ENCODE results near the gene WNT1. TPM values are rescaled to one million over a fixed set of nuclear protein-coding genes. Genes with fewer than 3 reads are reported as not detected.

Gene WNT1
- total and polyA plus RNA-seq, 2 donors (not counting 3 experiments of a cell fraction or from before 2014, with no cell fraction given) = not detected

DNA sequence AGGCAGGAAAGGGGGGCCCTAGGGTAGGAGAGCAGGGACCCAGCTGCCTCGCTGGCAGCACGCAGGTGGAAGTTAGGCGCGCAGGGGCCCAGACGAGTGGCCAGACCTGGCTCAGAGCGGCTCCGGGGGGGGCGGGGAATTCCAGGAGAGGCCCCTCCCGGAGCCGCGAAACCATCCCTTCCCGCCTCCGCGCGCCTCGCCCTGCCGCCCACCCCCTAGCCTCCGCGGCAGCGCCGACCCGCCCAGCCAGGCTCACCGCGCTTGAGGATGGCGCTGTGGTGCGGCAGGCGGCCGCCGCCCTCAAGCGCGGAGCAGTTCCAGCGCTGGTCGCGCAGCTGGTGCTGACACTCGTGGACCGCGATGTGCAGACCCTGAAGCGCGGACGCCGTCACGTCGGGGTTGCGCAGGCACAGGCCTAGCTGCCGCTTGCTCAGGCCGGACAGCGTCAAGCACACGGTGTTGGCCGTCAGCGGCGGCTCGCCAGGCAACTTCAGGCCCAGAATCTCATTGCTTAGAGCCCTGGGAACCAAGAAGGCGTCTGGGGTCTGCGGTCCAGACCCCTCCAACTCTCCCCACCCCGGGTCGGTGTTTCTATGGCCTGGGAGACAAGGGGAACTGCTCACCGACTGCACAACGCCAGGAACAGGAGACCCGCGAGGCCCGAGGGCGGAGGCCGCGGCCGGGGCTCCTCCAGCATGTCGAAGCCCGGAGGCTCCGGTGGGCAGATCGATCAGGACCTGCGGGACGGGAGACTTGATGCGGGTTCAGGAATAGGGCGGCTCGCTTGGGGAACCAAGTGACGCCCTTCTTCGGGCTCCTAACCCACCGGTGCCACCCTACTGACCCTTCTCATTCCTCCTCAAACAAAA is 8.1 kb upstream of the WNT1 start:
- TF ChIP-seq EZH2 (IDR thresholded peaks at IDR 0.05; ENCODE audit: borderline replicate concordance, low read depth, low read length, severe bottlenecking) = peak; percentile 93
- no peak for TF ChIP-seq JUN (IDR thresholded peaks at IDR 0.05; ENCODE audit: borderline replicate concordance, insufficient read depth, insufficient read length, low read depth)
- DNase-seq (ENCODE audit: low read depth, low spot score) = no peak
- no TSS peak for BruUV-seq (replicated peaks)
- intact Hi-C loops (cut with micrococcal nuclease) = no loop called here
- Histone ChIP-seq H3K9me3 (replicated peaks; ENCODE audit: control insufficient read depth, insufficient read depth, low read length) (no peaks in the 10 kb centered on the region), H3K36me3 (ENCODE audit: control insufficient read depth in 2 of 2, extremely low read depth in 1 of 2, insufficient read depth in 2 of 2, low read length in 2 of 2) (no peaks in the 10 kb centered on the region), H2AFZ (ENCODE audit: low read depth, low read length) (no peak overlapping the region), H3K4me1 (ENCODE audit: control insufficient read depth, extremely low read depth, insufficient read depth, low read length) (no peaks in the 10 kb centered on the region), H3K9me1 (replicated peaks; ENCODE audit: control insufficient read depth, extremely low read depth, insufficient read depth, low read length) (no peaks in the 10 kb centered on the region), H3K27me3 (ENCODE audit: control insufficient read depth in 2 of 2, insufficient read depth in 2 of 2, low read length in 2 of 2) (peaks cover 56% of the 10 kb centered on the region in 2 experiments), H3K9ac (replicated peaks; ENCODE audit: extremely low read depth, insufficient read depth, low read length) (no peak overlapping the region), H3K4me3 (replicated peaks in 1 of 3; ENCODE audit: insufficient read depth in 1 of 3, low read depth in 1 of 3, low read length in 3 of 3) (no peak overlapping the region), H3K79me2 (ENCODE audit: control insufficient read depth, insufficient read depth, low read length) (no peaks in the 10 kb centered on the region), H3K27ac (ENCODE audit: insufficient read depth, low read depth, low read length) (no peak overlapping the region), H4K20me1 (replicated peaks; ENCODE audit: control insufficient read depth, extremely low read depth, insufficient read depth, low read length) (no peaks in the 10 kb centered on the region), H3K4me2 (ENCODE audit: insufficient read depth, low read length) (no peak overlapping the region)
- ChIA-PET CTCF (interaction anchor here (1.1 to 7.3 kb wide), 4 partner anchors 8 to 27 kb away, joined by 4 to 64 read pairs (median 37); partner anchors contain the start of genes ARF3 and WNT1), POLR2A (no interaction called here)
- dilution Hi-C loops (cut with MboI; ENCODE audit: extremely low pct_ligation_motif_present, low sequenced_read_pairs) = no loop called here
- FAIRE-seq = peak; percentile 49

- Histone ChIP-seq H4K20me1 (replicated peaks; ENCODE audit: control insufficient read depth, extremely low read depth, insufficient read depth, low read length) (no peaks in the 10 kb centered on the region), H2AFZ (ENCODE audit: low read depth, low read length) (no peak overlapping the region), H3K9me1 (replicated peaks; ENCODE audit: control insufficient read depth, extremely low read depth, insufficient read depth, low read length) (no peaks in the 10 kb centered on the region), H3K9ac (replicated peaks; ENCODE audit: extremely low read depth, insufficient read depth, low read length) (no peak overlapping the region), H3K27me3 (ENCODE audit: control insufficient read depth in 2 of 2, insufficient read depth in 2 of 2, low read length in 2 of 2) (peaks cover 52 to 53% of the 10 kb centered on the region in 2 experiments), H3K79me2 (ENCODE audit: control insufficient read depth, insufficient read depth, low read length) (no peaks in the 10 kb centered on the region), H3K27ac (ENCODE audit: insufficient read depth, low read depth, low read length) (no peak overlapping the region), H3K4me1 (ENCODE audit: control insufficient read depth, extremely low read depth, insufficient read depth, low read length) (no peaks in the 10 kb centered on the region), H3K4me3 (replicated peaks in 1 of 3; ENCODE audit: insufficient read depth in 1 of 3, low read depth in 1 of 3, low read length in 3 of 3) (no peak overlapping the region), H3K9me3 (replicated peaks; ENCODE audit: control insufficient read depth, insufficient read depth, low read length) (no peaks in the 10 kb centered on the region), H3K4me2 (ENCODE audit: insufficient read depth, low read length) (no peak overlapping the region), H3K36me3 (ENCODE audit: control insufficient read depth in 2 of 2, extremely low read depth in 1 of 2, insufficient read depth in 2 of 2, low read length in 2 of 2) (no peaks in the 10 kb centered on the region)
- FAIRE-seq = no peak
- CTCF ChIA-PET = interaction anchor here (1.0 to 7.3 kb wide), 4 partner anchors 9 to 26 kb away, joined by 3 to 64 read pairs (median 6); partner anchors contain the start of gene ARF3
- dilution Hi-C loops (cut with MboI; ENCODE audit: extremely low pct_ligation_motif_present, low sequenced_read_pairs) (no loop called here), intact Hi-C loops (cut with micrococcal nuclease) (no loop called here)
- TF ChIP-seq, protein P1, sequence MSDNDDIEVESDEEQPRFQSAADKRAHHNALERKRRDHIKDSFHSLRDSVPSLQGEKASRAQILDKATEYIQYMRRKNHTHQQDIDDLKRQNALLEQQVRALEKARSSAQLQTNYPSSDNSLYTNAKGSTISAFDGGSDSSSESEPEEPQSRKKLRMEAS (IDR thresholded peaks at IDR 0.05; ENCODE audit: insufficient read depth, insufficient read length) = no peak
- TF ChIP-seq EZH2 (IDR thresholded peaks at IDR 0.05; ENCODE audit: borderline replicate concordance, low read depth, low read length, severe bottlenecking) = no peak
- TF ChIP-seq CTCF (IDR thresholded peaks at IDR 0.05; ENCODE audit: extremely low read depth in 1 of 2, insufficient read depth in 1 of 2, low read depth in 1 of 2, low read length in 2 of 2) = no peak
- TF ChIP-seq POLR2AphosphoS5 (IDR thresholded peaks at IDR 0.05; ENCODE audit: insufficient read depth, low read depth, low read length) = no peak
- no peak for DNase-seq (ENCODE audit: low read depth, low spot score)
- BruUV-seq (replicated peaks) = no TSS peak
- POLR2A ChIA-PET = no interaction called here
Measured at GRCh38 chr12:48970702-48971334, 7.3 kb upstream of the WNT1 start.

Data from endothelial cell of umbilical vein (primary cell).